ENCODE results near the gene SEMA3G. TPM values are rescaled to one million over a fixed set of nuclear protein-coding genes. Genes with fewer than 3 reads are reported as not detected.

SEMA3G gene
- polyA plus RNA-seq, 1 donor from 2014 or later = not detected

GRCh38 chr3:52429779-52430415, 15.0 kb downstream of the SEMA3G start:
- Histone ChIP-seq H3K4me2 (ENCODE audit: low read length) (no peak overlapping the region), H3K36me3 (ENCODE audit: insufficient read depth, low read length) (no peaks in the 10 kb centered on the region), H3K9me2 (ENCODE audit: insufficient read depth, low read length) (no peaks in the 10 kb centered on the region), H3F3A (ENCODE audit: insufficient read depth, low read length, poor library complexity, severe bottlenecking) (no peaks in the 10 kb centered on the region), H3K9me3 (ENCODE audit: low read length) (no peaks in the 10 kb centered on the region), H4K20me1 (ENCODE audit: insufficient read depth) (no peaks in the 10 kb centered on the region), H3K4me3 (ENCODE audit: low read length) (no peak overlapping the region), H3K27me3 (ENCODE audit: insufficient read depth, low read depth, low read length) (no peaks in the 10 kb centered on the region), H3K27ac (ENCODE audit: low read length) (no peak overlapping the region), H3K79me2 (replicated peaks; ENCODE audit: insufficient read depth, low read length) (no peaks in the 10 kb centered on the region), H2AFZ (ENCODE audit: low read depth, low read length) (no peak overlapping the region), H3K9ac (ENCODE audit: low read length) (no peak overlapping the region)
- TF ChIP-seq EZH2 (IDR thresholded peaks at IDR 0.05; ENCODE audit: borderline replicate concordance, insufficient read depth, low read length, poor library complexity, severe bottlenecking) (no peak), POLR2AphosphoS5 (IDR thresholded peaks at IDR 0.05) (no peak), SMC3 (conservative IDR thresholded peaks at IDR 0.05; ENCODE audit: poor library complexity) (no peak), TAF1 (IDR thresholded peaks at IDR 0.05; ENCODE audit: low read depth) (no peak), MXI1 (conservative IDR thresholded peaks at IDR 0.05; ENCODE audit: poor library complexity, severe bottlenecking) (no peak), REST (IDR thresholded peaks at IDR 0.05; ENCODE audit: borderline replicate concordance) (no peak), EP300 (conservative IDR thresholded peaks at IDR 0.05; ENCODE audit: poor library complexity, severe bottlenecking) (no peak), RAD21 (conservative IDR thresholded peaks at IDR 0.05) (no peak)
- TF ChIP-seq, protein P1, sequence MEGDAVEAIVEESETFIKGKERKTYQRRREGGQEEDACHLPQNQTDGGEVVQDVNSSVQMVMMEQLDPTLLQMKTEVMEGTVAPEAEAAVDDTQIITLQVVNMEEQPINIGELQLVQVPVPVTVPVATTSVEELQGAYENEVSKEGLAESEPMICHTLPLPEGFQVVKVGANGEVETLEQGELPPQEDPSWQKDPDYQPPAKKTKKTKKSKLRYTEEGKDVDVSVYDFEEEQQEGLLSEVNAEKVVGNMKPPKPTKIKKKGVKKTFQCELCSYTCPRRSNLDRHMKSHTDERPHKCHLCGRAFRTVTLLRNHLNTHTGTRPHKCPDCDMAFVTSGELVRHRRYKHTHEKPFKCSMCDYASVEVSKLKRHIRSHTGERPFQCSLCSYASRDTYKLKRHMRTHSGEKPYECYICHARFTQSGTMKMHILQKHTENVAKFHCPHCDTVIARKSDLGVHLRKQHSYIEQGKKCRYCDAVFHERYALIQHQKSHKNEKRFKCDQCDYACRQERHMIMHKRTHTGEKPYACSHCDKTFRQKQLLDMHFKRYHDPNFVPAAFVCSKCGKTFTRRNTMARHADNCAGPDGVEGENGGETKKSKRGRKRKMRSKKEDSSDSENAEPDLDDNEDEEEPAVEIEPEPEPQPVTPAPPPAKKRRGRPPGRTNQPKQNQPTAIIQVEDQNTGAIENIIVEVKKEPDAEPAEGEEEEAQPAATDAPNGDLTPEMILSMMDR (IDR thresholded peaks at IDR 0.05; ENCODE audit: poor library complexity, severe bottlenecking) = no peak

DNA sequence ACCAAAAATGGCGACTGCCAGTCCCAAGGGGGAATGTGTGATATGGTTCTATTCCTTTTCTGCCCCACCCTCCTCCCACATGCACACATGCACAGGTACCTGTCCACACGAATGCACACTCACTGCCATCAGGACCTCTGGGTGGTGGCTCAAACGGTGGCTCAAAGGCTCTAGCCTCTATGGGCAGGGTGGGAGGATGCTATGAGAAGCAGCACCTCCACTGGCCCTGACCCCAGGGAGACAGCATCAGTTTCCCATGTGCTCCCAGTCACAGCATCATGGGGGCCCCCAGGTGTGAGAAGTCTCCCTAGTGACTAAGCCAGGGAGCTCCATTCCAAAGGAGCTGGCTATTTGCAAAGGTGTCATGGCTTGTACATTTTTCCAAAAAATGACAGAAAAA, 15.9 kb downstream of the SEMA3G start:
- no peaks in the 10 kb centered on the region for H3K36me3 ChIP-seq (ENCODE audit: insufficient read depth, low read length)
- H3K27ac ChIP-seq (ENCODE audit: low read length) = no peak overlapping the region
- H3K4me3 ChIP-seq (ENCODE audit: low read length) = no peak overlapping the region
- no peak for TF ChIP-seq REST (IDR thresholded peaks at IDR 0.05; ENCODE audit: borderline replicate concordance)
- TF ChIP-seq, protein P1 (IDR thresholded peaks at IDR 0.05; ENCODE audit: poor library complexity, severe bottlenecking) = no peak
- TF ChIP-seq TAF1 (IDR thresholded peaks at IDR 0.05; ENCODE audit: low read depth) = no peak
- no peak for TF ChIP-seq EP300 (conservative IDR thresholded peaks at IDR 0.05; ENCODE audit: poor library complexity, severe bottlenecking)
- no peak for TF ChIP-seq EZH2 (IDR thresholded peaks at IDR 0.05; ENCODE audit: borderline replicate concordance, insufficient read depth, low read length, poor library complexity, severe bottlenecking)
- TF ChIP-seq MXI1 (conservative IDR thresholded peaks at IDR 0.05; ENCODE audit: poor library complexity, severe bottlenecking) = no peak
- no peak for TF ChIP-seq SMC3 (conservative IDR thresholded peaks at IDR 0.05; ENCODE audit: poor library complexity)
- no peak for TF ChIP-seq RAD21 (conservative IDR thresholded peaks at IDR 0.05)
- TF ChIP-seq POLR2AphosphoS5 (IDR thresholded peaks at IDR 0.05) = no peak
- H3K27me3 ChIP-seq (ENCODE audit: insufficient read depth, low read depth, low read length) = no peaks in the 10 kb centered on the region
- H2AFZ ChIP-seq (ENCODE audit: low read depth, low read length) = no peak overlapping the region
- H3F3A ChIP-seq (ENCODE audit: insufficient read depth, low read length, poor library complexity, severe bottlenecking) = no peaks in the 10 kb centered on the region
- no peak overlapping the region for H3K4me2 ChIP-seq (ENCODE audit: low read length)
- H3K9ac ChIP-seq (ENCODE audit: low read length) = no peak overlapping the region
- no peaks in the 10 kb centered on the region for H3K79me2 ChIP-seq (replicated peaks; ENCODE audit: insufficient read depth, low read length)
- H3K9me2 ChIP-seq (ENCODE audit: insufficient read depth, low read length) = no peaks in the 10 kb centered on the region
- no peaks in the 10 kb centered on the region for H3K9me3 ChIP-seq (ENCODE audit: low read length)
- no peaks in the 10 kb centered on the region for H4K20me1 ChIP-seq (ENCODE audit: insufficient read depth)

Data from neural cell (in vitro differentiated cells).